ENCODE data around the gene NDRG3. TPM values are rescaled to one million over a fixed set of nuclear protein-coding genes. Genes with fewer than 3 reads are reported as not detected.

NDRG3 gene
- polyA plus RNA-seq, 1 donor from 2014 or later, result 61.0 TPM

DNA sequence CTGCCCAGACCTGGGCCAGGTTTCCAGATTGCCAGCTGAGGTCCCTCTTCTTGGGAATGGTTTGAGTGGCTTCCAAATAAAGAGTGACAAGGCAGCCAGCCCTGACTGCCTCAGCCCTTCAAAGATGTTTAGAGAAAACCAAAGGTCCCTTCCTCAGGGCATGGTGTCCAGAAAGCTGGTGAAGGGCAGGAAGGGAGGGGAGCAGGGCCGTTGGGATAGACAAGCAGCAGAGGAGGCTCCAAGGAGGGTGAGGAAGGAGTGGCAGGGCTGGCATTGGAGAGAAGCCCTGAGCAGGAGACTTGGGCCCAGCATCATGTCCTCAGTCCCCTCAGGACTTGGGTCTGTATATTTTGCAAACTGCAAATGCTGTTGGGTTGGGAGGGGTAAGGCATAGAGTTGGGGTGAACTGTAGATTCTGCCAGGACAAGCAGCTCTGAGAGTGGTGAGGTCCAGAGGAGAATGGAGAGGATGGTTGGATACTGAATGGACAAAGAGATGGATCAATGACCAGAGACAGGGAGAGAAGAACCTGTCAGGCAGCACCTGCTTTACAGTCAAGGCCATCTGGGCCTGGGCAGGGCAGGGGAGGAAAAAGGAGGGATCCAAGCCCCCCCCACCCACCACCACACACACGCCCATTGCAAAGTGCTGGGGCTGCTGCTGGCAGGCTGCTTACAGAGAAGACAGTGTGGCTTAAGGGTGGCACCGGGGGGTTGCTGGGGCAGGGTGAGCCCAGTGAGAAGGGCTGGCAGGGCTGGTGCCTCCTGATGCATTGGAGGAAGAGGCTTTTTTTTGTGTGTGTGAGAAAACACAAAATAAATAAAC, 33.2 kb upstream of the NDRG3 start:
- Histone ChIP-seq H3K79me2 (replicated peaks; ENCODE audit: insufficient read depth, low read length) (no peaks in the 10 kb centered on the region), H3K27ac (ENCODE audit: low read length) (no peak overlapping the region), H3K36me3 (ENCODE audit: insufficient read depth, low read length) (no peaks in the 10 kb centered on the region), H2AFZ (ENCODE audit: low read depth, low read length) (no peak overlapping the region), H3K27me3 (ENCODE audit: insufficient read depth, low read depth, low read length) (no peaks in the 10 kb centered on the region), H3K4me3 (ENCODE audit: low read length) (no peak overlapping the region), H3K4me2 (ENCODE audit: low read length) (no peak overlapping the region), H4K20me1 (ENCODE audit: insufficient read depth) (no peaks in the 10 kb centered on the region), H3K9ac (ENCODE audit: low read length) (no peak overlapping the region), H3F3A (ENCODE audit: insufficient read depth, low read length, poor library complexity, severe bottlenecking) (no peaks in the 10 kb centered on the region), H3K9me3 (ENCODE audit: low read length) (no peaks in the 10 kb centered on the region), H3K9me2 (ENCODE audit: insufficient read depth, low read length) (no peaks in the 10 kb centered on the region)
- no peak for TF ChIP-seq RAD21 (conservative IDR thresholded peaks at IDR 0.05)
- TF ChIP-seq CTCF (IDR thresholded peaks at IDR 0.05; ENCODE audit: poor library complexity, severe bottlenecking), result no peak
- TF ChIP-seq EZH2 (IDR thresholded peaks at IDR 0.05; ENCODE audit: borderline replicate concordance, insufficient read depth, low read length, poor library complexity, severe bottlenecking), result no peak
- no peak for TF ChIP-seq EP300 (conservative IDR thresholded peaks at IDR 0.05; ENCODE audit: poor library complexity, severe bottlenecking)
- TF ChIP-seq SMC3 (conservative IDR thresholded peaks at IDR 0.05; ENCODE audit: poor library complexity), result no peak
- no peak for TF ChIP-seq TAF1 (IDR thresholded peaks at IDR 0.05; ENCODE audit: low read depth)
- TF ChIP-seq, protein P1, sequence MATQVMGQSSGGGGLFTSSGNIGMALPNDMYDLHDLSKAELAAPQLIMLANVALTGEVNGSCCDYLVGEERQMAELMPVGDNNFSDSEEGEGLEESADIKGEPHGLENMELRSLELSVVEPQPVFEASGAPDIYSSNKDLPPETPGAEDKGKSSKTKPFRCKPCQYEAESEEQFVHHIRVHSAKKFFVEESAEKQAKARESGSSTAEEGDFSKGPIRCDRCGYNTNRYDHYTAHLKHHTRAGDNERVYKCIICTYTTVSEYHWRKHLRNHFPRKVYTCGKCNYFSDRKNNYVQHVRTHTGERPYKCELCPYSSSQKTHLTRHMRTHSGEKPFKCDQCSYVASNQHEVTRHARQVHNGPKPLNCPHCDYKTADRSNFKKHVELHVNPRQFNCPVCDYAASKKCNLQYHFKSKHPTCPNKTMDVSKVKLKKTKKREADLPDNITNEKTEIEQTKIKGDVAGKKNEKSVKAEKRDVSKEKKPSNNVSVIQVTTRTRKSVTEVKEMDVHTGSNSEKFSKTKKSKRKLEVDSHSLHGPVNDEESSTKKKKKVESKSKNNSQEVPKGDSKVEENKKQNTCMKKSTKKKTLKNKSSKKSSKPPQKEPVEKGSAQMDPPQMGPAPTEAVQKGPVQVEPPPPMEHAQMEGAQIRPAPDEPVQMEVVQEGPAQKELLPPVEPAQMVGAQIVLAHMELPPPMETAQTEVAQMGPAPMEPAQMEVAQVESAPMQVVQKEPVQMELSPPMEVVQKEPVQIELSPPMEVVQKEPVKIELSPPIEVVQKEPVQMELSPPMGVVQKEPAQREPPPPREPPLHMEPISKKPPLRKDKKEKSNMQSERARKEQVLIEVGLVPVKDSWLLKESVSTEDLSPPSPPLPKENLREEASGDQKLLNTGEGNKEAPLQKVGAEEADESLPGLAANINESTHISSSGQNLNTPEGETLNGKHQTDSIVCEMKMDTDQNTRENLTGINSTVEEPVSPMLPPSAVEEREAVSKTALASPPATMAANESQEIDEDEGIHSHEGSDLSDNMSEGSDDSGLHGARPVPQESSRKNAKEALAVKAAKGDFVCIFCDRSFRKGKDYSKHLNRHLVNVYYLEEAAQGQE (IDR thresholded peaks at IDR 0.05; ENCODE audit: borderline replicate concordance), result no peak
- no peak for TF ChIP-seq MXI1 (conservative IDR thresholded peaks at IDR 0.05; ENCODE audit: poor library complexity, severe bottlenecking)
- no peak for TF ChIP-seq POLR2AphosphoS5 (IDR thresholded peaks at IDR 0.05)

DNA sequence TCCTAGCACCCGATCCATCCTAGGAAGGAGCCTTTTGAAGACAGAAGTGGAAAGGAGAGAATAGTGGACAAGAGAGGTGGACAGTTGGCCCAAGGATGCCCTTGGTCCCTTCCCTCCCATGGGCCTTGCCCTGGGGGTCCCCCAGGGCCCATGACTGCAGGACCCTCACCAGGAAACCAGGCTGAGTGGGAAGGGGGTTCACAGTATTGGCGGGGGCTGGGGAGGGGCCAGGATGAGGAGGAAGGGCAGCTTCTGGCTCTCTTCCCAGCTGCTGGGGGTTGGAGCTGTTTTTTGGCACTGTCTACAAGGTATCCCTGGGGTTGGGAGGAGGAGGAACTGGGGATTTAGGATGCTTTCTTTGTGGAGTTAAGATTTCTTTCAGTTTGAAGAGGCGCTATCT, 31.7 kb upstream of the NDRG3 start:
- Histone ChIP-seq H3K4me3 (ENCODE audit: low read length) (no peak overlapping the region), H3K36me3 (ENCODE audit: insufficient read depth, low read length) (no peaks in the 10 kb centered on the region), H2AFZ (ENCODE audit: low read depth, low read length) (no peak overlapping the region), H3K4me2 (ENCODE audit: low read length) (no peak overlapping the region), H3K79me2 (replicated peaks; ENCODE audit: insufficient read depth, low read length) (no peaks in the 10 kb centered on the region), H3K9me2 (ENCODE audit: insufficient read depth, low read length) (no peaks in the 10 kb centered on the region), H3K9ac (ENCODE audit: low read length) (no peak overlapping the region), H3K27ac (ENCODE audit: low read length) (no peak overlapping the region), H3K27me3 (ENCODE audit: insufficient read depth, low read depth, low read length) (no peaks in the 10 kb centered on the region), H3K9me3 (ENCODE audit: low read length) (no peaks in the 10 kb centered on the region), H3F3A (ENCODE audit: insufficient read depth, low read length, poor library complexity, severe bottlenecking) (no peaks in the 10 kb centered on the region), H4K20me1 (ENCODE audit: insufficient read depth) (no peaks in the 10 kb centered on the region)
- TF ChIP-seq TAF1 (IDR thresholded peaks at IDR 0.05; ENCODE audit: low read depth), result no peak
- no peak for TF ChIP-seq RAD21 (conservative IDR thresholded peaks at IDR 0.05)
